Calu3 (cell line): Measurements from ENCODE around the gene HECW1. TPM values are rescaled to one million over a fixed set of nuclear protein-coding genes. Genes with fewer than 3 reads are reported as not detected.

Source experiments
- BruUV-seq: library from RNA; stranded (reverse); fragments of 400-500 nt; replicated peaks from 2 replicates; lab custom pipeline; 2021; lab: Mats Ljungman, UMichigan
- CTCF ChIA-PET: fragments of 300-600 bp; sonication (Branson Sonifier 250); formaldehyde crosslinking; loops from one replicate; lab custom pipeline; 2022; ENCODE audit warnings: antibody characterized with exemption; lab: Charles Lee
- DNase-seq: peaks from one replicate; pipeline ENCODE4 v3.0.0; 2022
- H3K27ac Mint-ChIP-seq: one replicate; pipeline ENCODE4 v1.8.0; 2022; ENCODE audit warnings: mixed read lengths; ENCODE audit not compliant: unreplicated experiment
- H3K27me3 Mint-ChIP-seq: one replicate; pipeline ENCODE4 v1.8.0; 2022; ENCODE audit warnings: mixed read lengths; ENCODE audit not compliant: unreplicated experiment
- H3K36me3 Mint-ChIP-seq: one replicate; pipeline ENCODE4 v1.8.0; 2022; ENCODE audit warnings: mild to moderate bottlenecking, moderate library complexity, mixed read lengths; ENCODE audit not compliant: insufficient read depth, unreplicated experiment
- H3K4me1 Mint-ChIP-seq: one replicate; pipeline ENCODE4 v1.8.0; 2022; ENCODE audit warnings: mild to moderate bottlenecking, low read depth, mixed read lengths; ENCODE audit not compliant: unreplicated experiment
- H3K4me3 Mint-ChIP-seq: one replicate; pipeline ENCODE4 v1.8.0; 2022; ENCODE audit warnings: mild to moderate bottlenecking, low read depth, moderate library complexity, mixed read lengths; ENCODE audit not compliant: unreplicated experiment
- H3K9me3 Mint-ChIP-seq: one replicate; pipeline ENCODE4 v1.8.0; 2022; ENCODE audit warnings: low read depth, mixed read lengths; ENCODE audit not compliant: unreplicated experiment
- intact Hi-C: fragments of 100-400 bp; cut with micrococcal nuclease; formaldehyde crosslinking; loops from one replicate; pipeline ENCODE4 v1.10.0; 2022; ENCODE audit not compliant: unreplicated experiment
- total RNA-seq: library from RNA; stranded (reverse); gene quantifications from 2 replicates; pipeline ENCODE4 v1.2.3, GENCODE V29; 2022
- TF ChIP-seq, protein P1 (sequence below): fragments of 200-600 bp; IDR thresholded peaks from one replicate; pipeline ENCODE4 v1.8.0; 2022; ENCODE audit warnings: antibody characterized with exemption; ENCODE audit not compliant: unreplicated experiment

The HECW1 gene
- total RNA-seq, 1 experiment from 2014 or later, result 0.33 TPM

DNA sequence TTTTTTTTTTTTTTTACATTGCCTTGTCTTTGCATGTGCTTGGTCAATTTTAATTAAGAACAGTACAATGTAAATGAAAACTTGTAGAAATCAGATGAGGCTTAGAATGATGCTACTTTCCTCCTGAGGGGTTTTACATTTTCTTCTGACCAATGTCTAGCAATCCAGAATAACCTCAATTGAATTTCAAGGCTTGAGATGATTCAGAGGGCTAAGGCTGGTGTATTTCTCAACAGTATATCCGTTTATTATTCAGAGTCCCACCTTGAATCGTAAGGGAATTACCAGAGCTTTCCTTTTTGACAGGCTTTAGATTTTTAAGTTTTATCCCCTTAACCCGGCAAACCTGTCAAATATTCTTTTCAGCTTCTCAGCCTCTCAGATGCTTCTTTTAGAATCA is 239.2 kb downstream of the HECW1 start:
- DNase-seq, result no peak
- Mint-ChIP-seq H3K36me3 (no peaks in the 10 kb centered on the region), H3K4me3 (no peak overlapping the region), H3K9me3 (peaks cover 9% of the 10 kb centered on the region), H3K4me1 (no peaks in the 10 kb centered on the region), H3K27ac (no peak overlapping the region), H3K27me3 (peaks cover 47% of the 10 kb centered on the region)
- TF ChIP-seq, protein P1, sequence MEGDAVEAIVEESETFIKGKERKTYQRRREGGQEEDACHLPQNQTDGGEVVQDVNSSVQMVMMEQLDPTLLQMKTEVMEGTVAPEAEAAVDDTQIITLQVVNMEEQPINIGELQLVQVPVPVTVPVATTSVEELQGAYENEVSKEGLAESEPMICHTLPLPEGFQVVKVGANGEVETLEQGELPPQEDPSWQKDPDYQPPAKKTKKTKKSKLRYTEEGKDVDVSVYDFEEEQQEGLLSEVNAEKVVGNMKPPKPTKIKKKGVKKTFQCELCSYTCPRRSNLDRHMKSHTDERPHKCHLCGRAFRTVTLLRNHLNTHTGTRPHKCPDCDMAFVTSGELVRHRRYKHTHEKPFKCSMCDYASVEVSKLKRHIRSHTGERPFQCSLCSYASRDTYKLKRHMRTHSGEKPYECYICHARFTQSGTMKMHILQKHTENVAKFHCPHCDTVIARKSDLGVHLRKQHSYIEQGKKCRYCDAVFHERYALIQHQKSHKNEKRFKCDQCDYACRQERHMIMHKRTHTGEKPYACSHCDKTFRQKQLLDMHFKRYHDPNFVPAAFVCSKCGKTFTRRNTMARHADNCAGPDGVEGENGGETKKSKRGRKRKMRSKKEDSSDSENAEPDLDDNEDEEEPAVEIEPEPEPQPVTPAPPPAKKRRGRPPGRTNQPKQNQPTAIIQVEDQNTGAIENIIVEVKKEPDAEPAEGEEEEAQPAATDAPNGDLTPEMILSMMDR, result no peak
- no TSS peak for BruUV-seq
- intact Hi-C loops, result loop anchor here (5.0 kb wide), 1 partner anchor 409 kb away; no protein-coding TSS in a partner anchor
- CTCF ChIA-PET, result interaction anchor here (0.6 kb wide), 1 partner anchor 461 kb away, joined by 4 read pairs; no protein-coding TSS in a partner anchor

DNA sequence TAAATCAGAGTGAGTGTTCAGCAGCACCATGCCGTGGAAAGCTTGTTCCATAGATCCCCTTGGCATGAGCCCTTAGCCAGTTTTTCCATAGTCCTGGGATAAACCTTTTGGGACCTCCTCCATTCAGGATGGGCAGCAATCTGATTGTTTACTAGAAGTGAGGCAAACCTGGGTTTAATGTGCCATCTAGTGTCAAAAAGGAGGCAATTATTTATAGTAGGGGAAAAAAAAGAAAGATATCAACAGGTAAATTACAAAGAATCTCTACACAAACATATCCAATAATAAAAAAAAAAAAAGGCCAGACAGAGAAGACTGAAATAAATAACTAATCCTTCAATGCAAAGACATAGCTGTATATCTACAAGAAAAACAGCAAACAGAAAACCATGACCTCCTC is 241.5 kb downstream of the HECW1 start:
- no peak for DNase-seq
- Mint-ChIP-seq H3K4me3 (no peak overlapping the region), H3K27me3 (peaks cover 25% of the 10 kb centered on the region), H3K9me3 (peaks cover 11% of the 10 kb centered on the region), H3K27ac (no peak overlapping the region), H3K36me3 (no peaks in the 10 kb centered on the region), H3K4me1 (no peaks in the 10 kb centered on the region)
- CTCF ChIA-PET, result interaction anchor here (1.0 kb wide), 1 partner anchor 14 kb away, joined by 3 read pairs; no protein-coding TSS in a partner anchor
- TF ChIP-seq, protein P1, result no peak
- intact Hi-C loops, result loop anchor here (5.0 kb wide), 1 partner anchor 412 kb away; no protein-coding TSS in a partner anchor
- BruUV-seq, result no TSS peak

DNA sequence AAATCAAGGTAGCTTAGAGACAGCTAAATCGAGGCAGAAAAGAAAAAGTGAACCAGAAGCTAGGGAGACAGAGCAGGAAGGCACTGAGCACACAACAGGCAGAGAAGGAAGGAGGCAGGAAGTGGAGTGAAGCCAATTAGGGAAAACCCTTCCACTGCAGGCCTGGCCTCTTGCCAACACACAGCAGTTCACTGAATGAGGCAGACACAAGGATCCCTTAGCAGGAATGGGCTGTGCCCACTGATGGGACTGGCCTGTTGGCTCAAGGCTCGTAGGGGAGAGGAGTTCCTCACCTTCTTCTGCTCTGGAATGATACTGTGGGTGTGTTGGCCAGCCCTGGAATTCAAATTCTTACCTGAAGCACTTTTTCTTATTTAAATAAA is 250.2 kb downstream of the HECW1 start:
- H3K9me3 Mint-ChIP-seq, result no peaks in the 10 kb centered on the region

DNA sequence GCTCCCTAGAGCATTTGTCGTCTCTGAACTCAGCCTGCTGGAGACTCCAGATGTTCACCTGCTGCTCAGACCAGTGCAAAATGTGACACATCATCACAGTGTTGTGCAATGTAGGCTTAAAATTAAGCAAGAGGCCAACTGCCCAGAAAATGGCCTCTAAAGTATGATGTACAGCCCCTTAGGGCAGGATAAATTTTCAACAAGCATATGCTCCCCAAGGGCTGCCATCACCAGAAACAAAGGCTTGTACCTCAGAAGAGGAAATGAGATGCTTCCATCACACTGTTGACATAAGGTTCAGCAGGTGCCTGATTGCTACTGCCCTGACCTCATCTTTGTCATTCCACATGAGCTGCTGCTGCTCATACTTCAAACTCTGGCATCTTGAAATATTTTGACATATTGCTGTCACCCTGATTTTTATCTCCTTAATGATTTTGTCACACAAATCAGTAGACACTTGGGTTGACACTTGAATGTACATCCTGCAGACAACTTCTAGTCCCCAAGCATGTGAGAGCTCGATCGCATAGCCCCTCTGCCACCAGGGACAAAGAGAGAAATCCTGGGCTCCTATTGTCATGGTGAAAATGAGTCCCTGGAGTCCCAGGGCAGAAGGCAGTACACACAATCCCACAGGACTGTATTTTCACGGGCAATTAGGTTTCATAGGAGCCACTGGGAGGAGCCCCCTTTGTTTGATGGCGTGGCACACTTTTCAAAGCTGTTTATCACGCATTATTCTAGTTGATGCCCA is 250.8 kb downstream of the HECW1 start:
- BruUV-seq, result no TSS peak
- no peak for DNase-seq
- Mint-ChIP-seq H3K27me3 (no peaks in the 10 kb centered on the region), H3K9me3 (no peaks in the 10 kb centered on the region), H3K27ac (no peak overlapping the region), H3K36me3 (no peaks in the 10 kb centered on the region), H3K4me1 (no peaks in the 10 kb centered on the region), H3K4me3 (no peak overlapping the region)
- TF ChIP-seq, protein P1, result no peak
- CTCF ChIA-PET, result interaction anchor here (0.7 to 1.2 kb wide), 2 partner anchors 76 to 382 kb away, joined by 3 read pairs; no protein-coding TSS in a partner anchor
- intact Hi-C loops, result no loop called here

More for the DNA sequence above, 250.2 kb downstream of the HECW1 start:
- Mint-ChIP-seq H3K4me3 (no peak overlapping the region), H3K27ac (no peak overlapping the region), H3K27me3 (no peaks in the 10 kb centered on the region), H3K36me3 (no peaks in the 10 kb centered on the region), H3K4me1 (no peaks in the 10 kb centered on the region)
- TF ChIP-seq, protein P1, result no peak
- intact Hi-C loops, result no loop called here
- no TSS peak for BruUV-seq
- DNase-seq, result peak; percentile 37
- CTCF ChIA-PET, result interaction anchor here (0.7 to 1.2 kb wide), 3 partner anchors 44 to 382 kb away, joined by 3 to 4 read pairs (median 3); no protein-coding TSS in a partner anchor
